Natural killer cell (primary cell): ENCODE data around the gene FAM186B. TPM values are rescaled to one million over a fixed set of nuclear protein-coding genes. Genes with fewer than 3 reads are reported as not detected.

Source experiments
- ATAC-seq, 3 donors: fragments of 150-1000 bp in 2 of 3; fragments of 200-7000 bp in 1 of 3; cut with Tn5 transposase; 1 replicate in 1 of 3; 2 replicates in 2 of 3; pipeline ENCODE4 v1.10.0; 2021; ENCODE audit warnings: mild to moderate bottlenecking in 2 of 3, moderate library complexity in 2 of 3
- DNase-seq, 2 donors: peaks; one replicate each; pipeline versions ENCODE4 v3.0.0 to v3.0.0-alpha.2; 2013 to 2021; ENCODE audit warnings: mixed read lengths in 1 of 2
- H3K27ac ChIP-seq: one replicate; pipeline ENCODE4 v1.5.1; 2013; ENCODE audit warnings: mild to moderate bottlenecking, low read length
- H3K27me3 ChIP-seq: one replicate; pipeline ENCODE4 v1.6.1; 2013; ENCODE audit warnings: low read length; ENCODE audit not compliant: control insufficient read depth, insufficient read depth
- H3K36me3 ChIP-seq: one replicate; pipeline ENCODE4 v1.6.1; 2013; ENCODE audit warnings: low read length; ENCODE audit not compliant: control insufficient read depth, insufficient read depth
- H3K4me1 ChIP-seq: one replicate; pipeline ENCODE4 v1.6.1; 2013; ENCODE audit warnings: low read length; ENCODE audit not compliant: control insufficient read depth, insufficient read depth
- H3K4me3 ChIP-seq: one replicate; pipeline ENCODE4 v1.5.1; 2013; ENCODE audit warnings: low read length
- H3K9me3 ChIP-seq: one replicate; pipeline ENCODE4 v1.6.1; 2013; ENCODE audit warnings: low read length; ENCODE audit not compliant: control insufficient read depth, insufficient read depth
- H3K27ac Mint-ChIP-seq, 2 donors: one replicate each; pipeline ENCODE4 v1.8.0; 2022; ENCODE audit warnings: mild to moderate bottlenecking in 2 of 2, mixed read lengths in 2 of 2, moderate library complexity in 1 of 2
- H3K27me3 Mint-ChIP-seq, 2 donors: one replicate each; pipeline ENCODE4 v1.8.0; 2022; ENCODE audit warnings: low read depth in 2 of 2, mixed read lengths in 2 of 2
- H3K36me3 Mint-ChIP-seq: one replicate; pipeline ENCODE4 v1.8.0; 2022; ENCODE audit warnings: mixed read lengths
- H3K4me1 Mint-ChIP-seq, 2 donors: one replicate each; pipeline ENCODE4 v1.8.0; 2022; ENCODE audit warnings: mixed read lengths in 2 of 2
- H3K4me3 Mint-ChIP-seq: one replicate; pipeline ENCODE4 v1.8.0; 2022; ENCODE audit warnings: mild to moderate bottlenecking, moderate library complexity, mixed read lengths
- H3K9me3 Mint-ChIP-seq, 2 donors: one replicate each; pipeline ENCODE4 v1.8.0; 2022; ENCODE audit warnings: mixed read lengths in 2 of 2
- CTCF ChIP-seq: fragments of 200-600 bp; IDR thresholded peaks from one replicate; pipeline ENCODE4 v1.8.0; 2022; ENCODE audit warnings: antibody characterized with exemption
- WGBS: methylation state at CpG from one replicate; pipeline ENCODE4 v1.1.7; 2013; ENCODE audit warnings: missing lambda C conversion rate; ENCODE audit not compliant: insufficient coverage; 5-methylcytosine and 5-hydroxymethylcytosine counted together
- intact Hi-C: fragments of 100-400 bp; cut with micrococcal nuclease; formaldehyde crosslinking; loops from one replicate; pipeline ENCODE4 v1.14.2; 2022
- total RNA-seq, 4 donors: library from RNA; stranded (reverse); fragments of 120-200 nt in 1 of 4; gene quantifications; one replicate each; pipeline versions ENCODE4 v1.2.3 to v1.2.4, GENCODE V29; 2013 to 2022

The FAM186B gene
- total RNA-seq, 3 donors from 2014 or later (not counting 1 experiment from before 2014, with no cell fraction given): 0.56 to 0.85 (median 0.77) TPM

GRCh38 chr12:49623142-49623904 is 17.9 kb upstream of the FAM186B start, which contains the start of gene PRPF40B:
PRPF40B (plus strand) TSS chr12:49623561; CDS start chr12:49623591, 30 bp downstream.
- DNase-seq: peak; percentile 81 to 92
- no peaks in the 10 kb centered on the region for H3K36me3 ChIP-seq
- TF ChIP-seq CTCF: peak; percentile 19
- Mint-ChIP-seq H3K27ac (peak within 1 kb of the TSS; percentile 72), H3K36me3 (no peaks in the 10 kb centered on the region), H3K27me3 (peaks cover 3 to 11% of the 10 kb centered on the region in 2 donors), H3K4me1 (peaks cover 7 to 18% of the 10 kb centered on the region in 2 donors), H3K9me3 (no peaks in the 10 kb centered on the region), H3K4me3 (peak within 1 kb of the TSS; percentile 84)
- H3K27ac ChIP-seq: peak within 1 kb of the TSS; percentile 66
- peak within 1 kb of the TSS; percentile 71 for H3K4me3 ChIP-seq
- peak; percentile 83 to 93 (median 85) for ATAC-seq
- H3K27me3 ChIP-seq: peaks cover 2% of the 10 kb centered on the region
- H3K4me1 ChIP-seq: peaks cover 22% of the 10 kb centered on the region
- 2% methylated on average over 72 of the region's 76 CpGs for WGBS
- intact Hi-C loops: no loop called here
- no peaks in the 10 kb centered on the region for H3K9me3 ChIP-seq

GRCh38 chr12:49622501-49623141 is 17.2 kb upstream of the FAM186B start:
- Histone ChIP-seq H3K4me1 (peaks cover 22% of the 10 kb centered on the region), H3K27me3 (peaks cover 5% of the 10 kb centered on the region), H3K36me3 (no peaks in the 10 kb centered on the region), H3K4me3 (peak overlapping the region; percentile 71), H3K9me3 (no peaks in the 10 kb centered on the region), H3K27ac (peak overlapping the region; percentile 66)
- DNase-seq: peak; percentile 32 to 84
- peak overlapping the region; percentile 72 for H3K27ac Mint-ChIP-seq
- H3K9me3 Mint-ChIP-seq: no peaks in the 10 kb centered on the region
- intact Hi-C loops: no loop called here
- peaks cover 7 to 18% of the 10 kb centered on the region in 2 donors for H3K27me3 Mint-ChIP-seq
- H3K4me3 Mint-ChIP-seq: peak overlapping the region; percentile 84
- H3K36me3 Mint-ChIP-seq: no peaks in the 10 kb centered on the region
- peaks cover 7 to 18% of the 10 kb centered on the region in 2 donors for H3K4me1 Mint-ChIP-seq
- no peak for TF ChIP-seq CTCF
- peak; percentile 24 to 31 (median 25) for ATAC-seq
- under 1% methylated on average over 20 of the region's 22 CpGs for WGBS

- ATAC-seq: peak in 1 of 3 donors; percentile 26
- Histone ChIP-seq H3K36me3 (no peaks in the 10 kb centered on the region), H3K4me3 (peak overlapping the region; percentile 71), H3K9me3 (no peaks in the 10 kb centered on the region), H3K27me3 (peaks cover 6% of the 10 kb centered on the region), H3K4me1 (peaks cover 22% of the 10 kb centered on the region), H3K27ac (peak overlapping the region; percentile 66)
- no peak for TF ChIP-seq CTCF
- whole genome bisulfite sequencing: 4% methylated on average over 26 of the region's 33 CpGs
- H3K4me1 Mint-ChIP-seq: peaks cover 7 to 18% of the 10 kb centered on the region in 2 donors
- peak overlapping the region; percentile 84 for H3K4me3 Mint-ChIP-seq
- DNase-seq: no peak
- H3K9me3 Mint-ChIP-seq: no peaks in the 10 kb centered on the region
- no peaks in the 10 kb centered on the region for H3K36me3 Mint-ChIP-seq
- H3K27me3 Mint-ChIP-seq: peaks cover 11 to 21% of the 10 kb centered on the region in 2 donors
- intact Hi-C loops: no loop called here
- H3K27ac Mint-ChIP-seq: peak overlapping the region; percentile 72
These were observed 16.4 kb upstream of the FAM186B start for GRCh38 chr12:49621651-49622500.
